ENCODE data around the gene PRR3. TPM values are rescaled to one million over a fixed set of nuclear protein-coding genes. Genes with fewer than 3 reads are reported as not detected.

PRR3 gene
- polyA plus RNA-seq, 3 donors = 2.8 to 7.1 (median 3.6) TPM

GRCh38 chr6:30556066-30556905, 809 bp upstream of the PRR3 start, which contains the start of gene GNL1:
TSS of gene GNL1 (minus strand) at chr6:30556489. CDS start at chr6:30556203, 286 bp downstream.
- Histone ChIP-seq H3K27me3 (ENCODE audit: control insufficient read depth in 2 of 2, insufficient read depth in 2 of 2, low read length in 2 of 2) (no peaks in the 10 kb centered on the region), H3K4me2 (replicated peaks; ENCODE audit: extremely low read depth, low read length, poor library complexity, severe bottlenecking) (peak within 1 kb of the TSS; percentile 85), H4K20me1 (ENCODE audit: insufficient read depth, low read length) (peaks cover 4% of the 10 kb centered on the region), H3K27ac (ENCODE audit: low read depth in 1 of 2, low read length in 2 of 2) (peak within 1 kb of the TSS; percentile 92 to 93), H3K36me3 (replicated peaks in 1 of 2; ENCODE audit: control insufficient read depth in 1 of 2, insufficient read depth in 2 of 2, low read length in 2 of 2) (peaks cover 19 to 32% of the 10 kb centered on the region in 2 donors), H3K4me3 (replicated peaks in 1 of 3; ENCODE audit: low read depth in 2 of 3, low read length in 3 of 3) (peak within 1 kb of the TSS; percentile 73 to 93 (median 93)), H3K79me2 (ENCODE audit: insufficient read depth, low read length) (peaks cover 37% of the 10 kb centered on the region), H3K4me1 (ENCODE audit: control insufficient read depth in 1 of 2, insufficient read depth in 2 of 2, low read length in 2 of 2) (peaks cover 20 to 28% of the 10 kb centered on the region in 2 donors), H3K9me3 (replicated peaks in 1 of 2; ENCODE audit: control insufficient read depth in 1 of 2, insufficient read depth in 1 of 2, low read length in 2 of 2) (no peaks in the 10 kb centered on the region), H3K9ac (ENCODE audit: insufficient read depth, low read length, poor library complexity, severe bottlenecking) (peak within 1 kb of the TSS; percentile 83), H2AFZ (ENCODE audit: insufficient read depth, low read depth, low read length, poor library complexity, severe bottlenecking) (peak within 1 kb of the TSS; percentile 67)
- intact Hi-C loops (cut with micrococcal nuclease) = loop anchor here (2.0 kb wide), 2 partner anchors 15 to 61 kb away; partner anchors contain the start of genes ABCF1 (in 2 of the 2), MRPS18B (in 2 of the 2) and PPP1R10 (in 2 of the 2)
- under 1% methylated on average over 60 of the region's 71 CpGs for WGBS (ENCODE audit: insufficient coverage)
- peaks cover 40 to 41% of the 10 kb centered on the region in 2 donors for H3K36me3 Mint-ChIP-seq
- DNase-seq = peak; percentile 88 to 96 (median 94)
- peaks cover 0 to 1% (median 0%) of the 10 kb centered on the region in 7 donors for H3K9me3 Mint-ChIP-seq
- TF ChIP-seq CTCF (IDR thresholded peaks at IDR 0.05) = no peak
- peaks cover 0 to 6% (median 4%) of the 10 kb centered on the region in 3 donors for H3K27me3 Mint-ChIP-seq (ENCODE audit: low read depth in 3 of 3)
- peaks cover 19% of the 10 kb centered on the region for H3K4me1 Mint-ChIP-seq
- peak within 1 kb of the TSS; percentile 95 to 100 (median 99) for H3K27ac Mint-ChIP-seq
- peak within 1 kb of the TSS; percentile 95 for H3K4me3 Mint-ChIP-seq

DNA sequence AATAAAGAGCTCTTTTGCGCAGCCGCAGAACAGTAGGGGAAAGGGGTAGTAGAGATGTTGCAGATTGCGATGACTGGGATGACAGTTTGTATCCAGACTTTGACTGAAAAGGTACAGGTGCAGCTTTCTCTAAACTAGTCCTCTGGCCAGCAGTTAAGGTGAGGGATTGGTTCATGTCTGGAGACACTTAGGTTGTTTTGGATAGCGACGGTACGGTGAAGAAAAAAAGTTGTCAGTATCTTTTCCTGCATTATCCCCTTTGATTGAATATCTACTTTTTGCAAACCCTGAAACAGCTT, 537 bp downstream of the PRR3 start:
- H3K4me1 Mint-ChIP-seq = peaks cover 24% of the 10 kb centered on the region
- H3K79me2 ChIP-seq (ENCODE audit: insufficient read depth, low read length) = peaks cover 37% of the 10 kb centered on the region
- TF ChIP-seq CTCF (IDR thresholded peaks at IDR 0.05) = no peak
- H2AFZ ChIP-seq (ENCODE audit: insufficient read depth, low read depth, low read length, poor library complexity, severe bottlenecking) = peak overlapping the region; percentile 67
- H3K4me2 ChIP-seq (replicated peaks; ENCODE audit: extremely low read depth, low read length, poor library complexity, severe bottlenecking) = peak overlapping the region; percentile 85
- peak overlapping the region; percentile 73 to 93 (median 93) for H3K4me3 ChIP-seq (replicated peaks in 1 of 3; ENCODE audit: low read depth in 2 of 3, low read length in 3 of 3)
- peaks cover 5% of the 10 kb centered on the region for H4K20me1 ChIP-seq (ENCODE audit: insufficient read depth, low read length)
- 0% methylated on average over 3 of the region's 6 CpGs for WGBS (ENCODE audit: insufficient coverage)
- peak overlapping the region; percentile 83 for H3K9ac ChIP-seq (ENCODE audit: insufficient read depth, low read length, poor library complexity, severe bottlenecking)
- intact Hi-C loops (cut with micrococcal nuclease) = loop anchor here (2.0 kb wide), 2 partner anchors 13 to 59 kb away; partner anchors contain the start of genes ABCF1 (in 2 of the 2), MRPS18B (in 2 of the 2) and PPP1R10 (in 2 of the 2)
- H3K9me3 ChIP-seq (replicated peaks in 1 of 2; ENCODE audit: control insufficient read depth in 1 of 2, insufficient read depth in 1 of 2, low read length in 2 of 2) = no peaks in the 10 kb centered on the region
- H3K27ac ChIP-seq (ENCODE audit: low read depth in 1 of 2, low read length in 2 of 2) = peak overlapping the region; percentile 92 to 93
- H3K9me3 Mint-ChIP-seq = peaks cover 0 to 1% (median 0%) of the 10 kb centered on the region in 7 donors
- H3K27ac Mint-ChIP-seq = peak overlapping the region; percentile 95 to 100 (median 99)
- peak in 2 of 3 donors; percentile 53 to 63 for DNase-seq
- H3K4me1 ChIP-seq (ENCODE audit: control insufficient read depth in 1 of 2, insufficient read depth in 2 of 2, low read length in 2 of 2) = peaks cover 20 to 35% of the 10 kb centered on the region in 2 donors
- peaks cover 36 to 39% of the 10 kb centered on the region in 2 donors for H3K36me3 Mint-ChIP-seq
- H3K27me3 Mint-ChIP-seq (ENCODE audit: low read depth in 3 of 3) = peaks cover 0 to 5% (median 4%) of the 10 kb centered on the region in 3 donors
- H3K27me3 ChIP-seq (ENCODE audit: control insufficient read depth in 2 of 2, insufficient read depth in 2 of 2, low read length in 2 of 2) = no peaks in the 10 kb centered on the region
- peaks cover 15 to 32% of the 10 kb centered on the region in 2 donors for H3K36me3 ChIP-seq (replicated peaks in 1 of 2; ENCODE audit: control insufficient read depth in 1 of 2, insufficient read depth in 2 of 2, low read length in 2 of 2)
- peak overlapping the region; percentile 95 for H3K4me3 Mint-ChIP-seq

All from CD14-positive monocyte (primary cell).